Stimulated activated CD8-positive, alpha-beta memory T cell treated with anti-CD3 and anti-CD28 coated beads, Interleukin-2, amount 100 ng/mL, for 48 hours (primary cell): Measurements from ENCODE around the gene PHF1.

Source experiments
- DNase-seq, 2 donors: peaks; one replicate each; pipeline ENCODE4 v3.0.0-alpha.2; 2020; ENCODE audit warnings: low read depth in 2 of 2

Gene PHF1

DNA sequence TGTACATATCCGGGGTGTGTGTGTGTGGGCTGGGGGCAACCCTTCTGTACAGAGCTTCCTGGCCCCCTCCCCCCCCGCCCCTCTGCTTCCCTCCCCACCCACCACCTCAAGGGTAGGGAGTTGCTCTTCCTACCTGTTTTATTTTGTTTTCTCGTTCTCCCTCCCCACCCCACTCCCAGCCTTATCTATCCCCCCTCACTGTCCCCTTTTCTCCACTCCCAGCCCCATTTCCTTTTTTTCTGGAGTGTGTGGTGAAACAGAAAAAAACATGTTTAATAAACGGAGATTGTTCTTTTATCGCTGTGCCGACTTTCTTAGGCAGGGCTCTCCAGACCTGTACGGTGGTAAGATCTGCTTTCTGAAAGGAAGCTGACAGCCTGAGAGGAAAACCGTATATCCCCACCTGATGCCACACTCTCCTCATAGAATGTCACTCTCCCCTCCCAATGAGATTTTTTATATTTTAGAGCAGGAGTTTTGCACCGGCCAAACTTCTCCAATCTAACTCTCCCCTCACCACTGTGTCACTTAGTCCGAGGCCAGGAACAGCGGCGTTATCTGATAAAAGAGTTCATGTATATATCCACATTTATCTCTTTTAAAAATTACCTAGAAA lies 42.7 kb downstream of the PHF1 start:
- no peak for DNase-seq

DNA sequence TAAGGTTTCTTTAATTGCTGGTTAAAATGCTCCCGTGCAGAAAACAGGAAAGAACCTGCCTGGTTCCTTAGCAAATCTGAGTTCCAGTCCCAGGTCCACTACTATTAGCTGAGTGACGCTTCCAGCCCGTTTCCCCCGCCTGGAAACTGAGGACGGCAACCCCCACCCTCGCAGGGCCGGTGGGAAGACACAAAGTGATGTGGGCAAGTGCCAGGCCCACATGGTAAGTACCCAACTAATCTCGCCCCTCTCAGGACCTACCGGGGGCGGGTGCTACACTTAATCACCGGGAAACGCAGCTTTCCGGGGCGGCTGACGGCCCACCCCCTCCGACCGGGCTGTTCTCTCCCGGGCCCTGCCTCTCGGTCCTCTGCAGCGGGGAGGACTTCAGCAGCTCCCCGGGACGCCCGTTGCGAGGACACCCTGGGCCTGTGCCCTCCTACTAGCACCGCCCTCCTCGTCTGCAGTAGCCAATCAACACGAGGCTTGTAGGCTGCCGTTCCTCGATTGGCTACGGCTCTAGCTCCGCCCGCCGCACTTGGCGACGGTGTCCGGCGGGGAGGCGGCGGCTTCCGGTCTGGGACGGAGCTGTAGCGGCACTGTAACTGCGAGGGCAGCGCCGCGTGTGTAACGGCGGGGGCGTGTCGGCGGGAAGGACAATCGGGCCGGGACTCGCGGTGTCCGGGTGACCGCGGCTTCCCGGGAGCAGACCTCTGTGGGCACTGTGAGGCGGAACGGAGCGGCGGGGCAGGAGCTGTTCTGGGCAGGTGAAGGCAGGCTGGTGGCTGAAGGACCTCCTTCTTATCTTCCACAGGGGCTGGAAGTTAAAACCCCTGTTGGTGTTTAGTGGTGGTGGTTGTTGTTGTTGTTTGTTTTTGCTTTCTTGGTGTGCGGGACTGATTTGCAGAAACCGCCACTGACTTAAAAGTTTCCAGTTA lies 43.5 kb downstream of the PHF1 start, which contains the start of gene ZBTB9:
ZBTB9 (plus strand) TSS at position 568 of the 938 bp plus-strand sequence. CDS start 525 bp downstream, outside the sequence.
- DNase-seq: peak; percentile 91 to 92

DNA sequence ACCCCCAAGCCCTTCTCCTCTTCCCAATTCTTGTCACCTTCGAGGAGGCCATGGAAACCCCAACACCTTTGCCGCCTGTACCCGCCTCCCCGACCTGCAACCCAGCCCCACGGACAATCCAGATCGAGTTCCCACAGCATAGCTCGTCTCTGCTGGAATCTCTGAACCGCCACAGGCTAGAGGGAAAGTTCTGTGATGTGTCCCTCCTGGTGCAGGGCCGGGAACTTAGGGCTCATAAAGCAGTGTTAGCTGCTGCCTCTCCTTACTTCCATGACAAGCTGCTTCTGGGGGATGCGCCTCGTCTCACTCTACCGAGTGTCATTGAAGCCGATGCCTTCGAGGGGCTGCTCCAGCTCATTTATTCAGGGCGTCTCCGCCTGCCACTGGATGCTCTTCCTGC lies 44.2 kb downstream of the PHF1 start:
- no peak for DNase-seq

DNA sequence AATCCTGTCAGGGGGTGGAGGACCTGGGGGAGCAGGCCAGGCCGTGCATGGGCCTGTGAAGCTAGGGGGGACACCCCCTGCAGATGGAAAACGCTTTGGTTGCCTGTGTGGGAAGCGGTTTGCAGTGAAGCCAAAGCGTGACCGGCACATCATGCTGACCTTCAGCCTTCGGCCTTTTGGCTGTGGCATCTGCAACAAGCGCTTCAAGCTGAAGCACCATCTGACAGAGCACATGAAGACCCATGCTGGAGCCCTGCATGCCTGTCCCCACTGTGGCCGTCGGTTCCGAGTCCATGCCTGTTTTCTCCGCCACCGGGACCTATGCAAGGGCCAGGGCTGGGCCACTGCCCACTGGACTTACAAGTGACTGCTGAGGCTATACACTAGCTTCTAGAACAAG lies 45.3 kb downstream of the PHF1 start:
- DNase-seq: no peak

DNA sequence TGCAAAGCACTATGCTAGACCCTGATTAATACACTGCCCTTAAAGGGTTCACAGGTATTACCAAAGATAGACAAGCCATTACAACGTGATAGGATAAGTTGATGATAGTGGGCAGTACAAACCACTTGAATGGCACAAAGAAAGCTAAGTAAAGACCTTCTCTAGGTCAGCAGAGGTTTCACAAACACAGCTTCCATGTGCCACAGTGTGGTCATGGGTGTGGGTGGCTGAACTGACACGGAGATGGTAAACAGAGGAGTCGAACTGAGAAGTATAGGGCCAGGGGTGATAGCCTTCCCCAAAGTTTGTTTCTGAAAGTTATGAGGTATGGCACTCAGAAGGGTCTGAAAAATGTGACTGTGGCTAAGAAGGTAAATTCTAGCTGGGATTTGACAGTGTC lies 47.9 kb downstream of the PHF1 start:
- DNase-seq: no peak

DNA sequence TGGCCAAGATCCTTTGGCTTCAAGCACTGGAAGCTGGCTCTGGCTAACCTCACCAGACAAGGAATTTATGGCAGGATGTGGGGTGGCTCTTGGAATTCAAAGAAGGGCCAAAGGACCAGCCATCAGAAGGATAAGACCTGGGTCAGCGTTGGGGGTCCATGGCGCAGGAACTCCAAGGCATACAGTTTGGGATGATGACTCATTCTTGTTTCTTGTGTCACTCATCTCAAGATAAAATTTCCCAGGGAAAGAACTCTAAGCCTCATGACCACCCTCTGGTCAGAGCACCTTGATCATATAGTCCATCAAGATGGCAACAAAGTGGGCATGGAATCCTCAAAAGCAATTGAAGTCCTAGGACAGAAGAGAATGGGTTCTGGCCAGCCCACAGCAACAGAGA lies 48.4 kb downstream of the PHF1 start:
- no peak for DNase-seq
